GM12874 (cell line): ENCODE results near the gene C11orf24.

ENCODE experiments used
- TF ChIP-seq, protein P1 (sequence below): IDR thresholded peaks from 2 replicates; pipeline ENCODE4 v1.5.1; 2011; ENCODE audit warnings: low read depth, mild to moderate bottlenecking, control low read depth, low read length, moderate library complexity; ENCODE audit not compliant: insufficient read depth

The C11orf24 gene

DNA sequence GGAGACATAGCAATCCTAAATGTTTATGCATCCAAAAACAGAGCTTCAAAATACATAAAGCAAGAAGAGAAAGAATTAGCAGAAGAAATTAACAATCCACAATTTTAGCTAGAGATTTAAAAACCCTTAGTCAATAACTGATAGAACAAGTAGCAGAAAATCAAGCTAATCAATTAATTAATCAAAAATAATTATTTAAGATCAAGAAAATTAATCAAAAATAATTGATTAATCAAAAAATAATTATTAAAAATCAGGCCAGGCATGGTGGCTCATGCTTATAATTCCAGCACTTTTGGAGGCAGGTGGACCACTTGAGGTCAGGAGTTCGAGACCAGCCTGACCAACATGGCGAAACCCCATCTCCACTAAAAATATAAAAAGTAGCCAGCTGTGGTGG is 29.2 kb downstream of the C11orf24 start:
- TF ChIP-seq, protein P1, sequence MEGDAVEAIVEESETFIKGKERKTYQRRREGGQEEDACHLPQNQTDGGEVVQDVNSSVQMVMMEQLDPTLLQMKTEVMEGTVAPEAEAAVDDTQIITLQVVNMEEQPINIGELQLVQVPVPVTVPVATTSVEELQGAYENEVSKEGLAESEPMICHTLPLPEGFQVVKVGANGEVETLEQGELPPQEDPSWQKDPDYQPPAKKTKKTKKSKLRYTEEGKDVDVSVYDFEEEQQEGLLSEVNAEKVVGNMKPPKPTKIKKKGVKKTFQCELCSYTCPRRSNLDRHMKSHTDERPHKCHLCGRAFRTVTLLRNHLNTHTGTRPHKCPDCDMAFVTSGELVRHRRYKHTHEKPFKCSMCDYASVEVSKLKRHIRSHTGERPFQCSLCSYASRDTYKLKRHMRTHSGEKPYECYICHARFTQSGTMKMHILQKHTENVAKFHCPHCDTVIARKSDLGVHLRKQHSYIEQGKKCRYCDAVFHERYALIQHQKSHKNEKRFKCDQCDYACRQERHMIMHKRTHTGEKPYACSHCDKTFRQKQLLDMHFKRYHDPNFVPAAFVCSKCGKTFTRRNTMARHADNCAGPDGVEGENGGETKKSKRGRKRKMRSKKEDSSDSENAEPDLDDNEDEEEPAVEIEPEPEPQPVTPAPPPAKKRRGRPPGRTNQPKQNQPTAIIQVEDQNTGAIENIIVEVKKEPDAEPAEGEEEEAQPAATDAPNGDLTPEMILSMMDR: no peak

DNA sequence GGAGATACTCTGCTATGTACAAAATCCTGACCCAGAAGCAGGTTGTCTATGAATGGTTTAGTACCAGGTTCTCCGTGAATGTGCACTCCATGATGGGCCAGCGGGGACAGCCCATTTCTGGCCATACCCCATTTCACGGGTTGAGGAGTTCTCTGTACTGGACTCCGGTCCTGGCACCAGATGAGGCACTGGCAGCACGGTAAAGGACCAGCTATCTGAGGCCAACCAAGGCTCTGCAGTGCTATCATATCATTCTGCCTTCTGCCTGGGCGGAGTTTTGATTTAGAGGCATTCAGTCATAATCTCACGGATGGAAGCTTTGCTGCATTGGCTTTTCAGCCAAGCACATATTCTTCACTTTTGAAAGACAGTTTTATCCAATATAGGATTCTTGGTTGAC is 40.2 kb downstream of the C11orf24 start:
- TF ChIP-seq, protein P1: no peak

DNA sequence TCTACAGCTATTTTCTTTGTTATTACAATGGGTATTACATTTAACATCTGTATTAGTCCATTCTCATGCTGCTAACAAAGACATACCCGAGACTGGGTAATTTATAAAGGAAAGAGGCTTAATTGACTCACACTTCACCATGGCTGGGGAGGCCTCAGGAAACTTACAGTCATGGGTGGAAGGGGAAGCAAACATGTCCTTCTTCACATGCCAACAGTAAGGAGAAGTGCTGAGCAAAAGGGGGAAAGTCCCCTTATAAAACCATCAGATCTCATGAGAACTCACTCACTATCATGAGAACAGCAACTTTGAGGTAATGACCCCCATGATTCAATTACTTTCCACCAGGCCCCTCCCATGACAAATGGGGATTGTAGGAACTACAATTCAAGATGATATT is 42.2 kb downstream of the C11orf24 start:
- TF ChIP-seq, protein P1: no peak

DNA sequence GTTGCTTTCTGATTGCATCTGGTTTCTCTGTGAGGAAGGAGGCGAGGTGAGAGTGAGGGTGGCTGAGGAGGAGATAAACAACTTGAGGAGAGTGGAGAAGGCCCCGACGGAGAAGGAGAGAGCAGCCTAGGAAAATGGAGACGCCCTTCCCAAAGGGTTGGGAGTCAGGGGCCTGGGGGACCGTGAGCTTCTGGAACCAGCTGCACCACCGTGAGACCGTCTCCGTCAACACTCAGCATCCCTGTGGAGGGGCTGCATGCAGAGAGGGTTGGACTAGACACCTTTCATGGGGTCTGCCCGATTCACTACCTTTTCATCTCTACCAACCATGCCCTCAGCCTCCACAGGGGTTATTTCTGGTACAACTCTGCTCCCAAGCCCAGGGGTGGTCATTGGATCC is 45.4 kb downstream of the C11orf24 start:
- TF ChIP-seq, protein P1: no peak

DNA sequence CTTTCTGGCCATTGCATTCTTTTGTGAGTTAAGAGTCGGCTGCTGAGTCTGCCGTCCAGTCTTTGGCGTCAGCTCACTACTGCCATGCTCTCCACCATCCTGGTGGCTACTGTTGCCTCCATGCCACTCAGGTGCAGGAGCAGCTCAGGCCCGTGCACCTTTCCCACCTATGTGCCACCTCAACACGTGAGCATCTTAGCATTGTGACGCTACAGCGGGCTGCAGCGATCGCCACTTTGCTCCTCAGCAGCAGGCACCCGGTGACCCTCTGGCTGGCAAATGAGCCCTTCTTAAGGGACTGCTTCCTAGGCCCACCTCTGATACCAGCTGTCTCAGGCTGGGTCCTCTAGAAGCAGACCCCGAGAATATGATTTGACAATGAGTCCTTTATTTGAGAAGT is 47.2 kb downstream of the C11orf24 start:
- TF ChIP-seq, protein P1: no peak

DNA sequence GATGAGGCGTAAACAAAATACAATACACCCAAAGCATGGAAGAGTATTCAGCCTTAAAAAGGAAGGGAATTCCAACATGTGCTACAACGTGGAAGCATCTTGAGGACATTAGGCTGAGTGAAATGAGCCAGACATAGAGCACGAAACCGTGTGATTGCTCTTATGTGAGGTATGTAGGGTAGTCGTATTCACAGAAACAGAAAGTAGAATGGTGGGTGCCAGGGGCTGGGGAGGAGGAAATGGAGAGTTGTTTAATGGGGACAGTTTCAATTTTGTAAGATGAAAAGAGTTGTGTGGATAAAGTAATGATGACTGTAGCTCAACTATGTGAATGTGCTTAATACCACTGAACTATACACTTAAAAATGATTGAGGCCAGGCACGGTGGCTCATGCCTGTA is 48.5 kb downstream of the C11orf24 start:
- TF ChIP-seq, protein P1: no peak

DNA sequence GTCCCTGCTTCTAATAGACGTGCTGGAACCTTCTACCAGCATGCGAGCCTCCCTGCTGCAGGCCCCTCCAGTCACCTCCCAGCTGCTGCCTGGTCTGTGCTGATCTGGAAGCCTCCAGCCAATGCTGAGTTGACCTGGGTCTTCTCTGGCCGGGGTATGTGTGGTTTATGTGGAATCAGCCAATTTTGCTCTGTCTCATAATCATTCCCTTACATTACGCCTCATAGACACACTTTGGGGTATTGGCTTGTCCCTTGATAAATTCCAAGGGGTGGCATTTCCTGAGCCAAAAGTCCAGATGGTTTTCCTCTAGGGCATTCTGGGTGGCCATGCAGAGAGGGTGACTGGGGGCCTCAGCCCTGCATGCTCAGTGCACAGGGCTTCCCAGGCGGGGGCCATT is 50.4 kb downstream of the C11orf24 start:
- TF ChIP-seq, protein P1: no peak
